ENCODE data around the gene NFE2.

The NFE2 gene

DNA sequence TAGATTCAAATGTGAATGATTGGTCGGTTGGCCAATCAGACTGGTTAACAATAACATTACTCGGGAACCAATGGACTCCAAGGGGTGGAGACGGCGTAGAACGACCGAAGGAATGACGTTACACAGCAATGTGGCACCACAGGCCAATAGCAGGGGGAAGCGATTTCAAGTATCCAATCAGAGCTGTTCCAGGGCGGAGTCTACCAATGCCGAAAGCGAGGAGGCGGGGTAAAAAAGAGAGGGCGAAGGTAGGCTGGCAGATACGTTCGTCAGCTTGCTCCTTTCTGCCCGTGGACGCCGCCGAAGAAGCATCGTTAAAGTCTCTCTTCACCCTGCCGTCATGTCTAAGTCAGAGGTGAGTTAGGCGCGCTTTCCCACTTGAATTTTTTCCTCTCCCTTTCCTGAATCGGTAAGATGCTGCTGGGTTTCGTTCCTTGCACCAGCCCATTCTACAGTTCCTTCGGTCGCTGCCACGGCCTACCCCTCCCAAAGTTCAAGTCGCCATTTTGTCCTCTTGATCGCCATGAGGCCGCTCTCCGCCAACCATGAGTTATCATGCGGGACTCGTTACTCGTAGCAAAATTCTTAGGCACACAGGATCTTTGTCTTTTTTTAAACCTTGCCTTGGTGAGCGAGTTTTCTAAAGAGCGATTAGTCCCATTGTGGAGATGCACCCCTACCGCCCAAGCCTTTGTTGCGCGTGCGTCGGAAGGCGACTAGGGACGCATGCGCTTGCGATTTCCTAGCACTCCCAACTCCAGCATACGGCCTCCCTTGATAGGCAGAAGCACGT, 20.2 kb downstream of the NFE2 start, which contains the start of gene HNRNPA1:
Gene HNRNPA1 (plus strand): TSS at position 259 of the 793 bp plus-strand sequence. CDS start 82 bp downstream, at position 341.
- peaks cover 5% of the 10 kb centered on the region for H3K4me1 ChIP-seq (ENCODE audit: control insufficient read depth, insufficient read depth, low read depth, low read length)
- peak within 1 kb of the TSS in 1 of 2 experiments; percentile 38 for H2BK12ac ChIP-seq (ENCODE audit: low read length in 2 of 2)
- peak within 1 kb of the TSS; percentile 75 to 97 for H3K18ac ChIP-seq (ENCODE audit: low read depth in 1 of 2, low read length in 2 of 2)
- peak within 1 kb of the TSS; percentile 57 for H2BK120ac ChIP-seq (ENCODE audit: low read depth, low read length)
- no peaks in the 10 kb centered on the region for H3K27me3 ChIP-seq (ENCODE audit: control insufficient read depth in 1 of 2, insufficient read depth in 1 of 2, low read length in 2 of 2)
- H3K4me3 ChIP-seq (ENCODE audit: insufficient read depth in 1 of 2, low read depth in 1 of 2, low read length in 2 of 2), result peak within 1 kb of the TSS; percentile 75 to 88
- DNase-seq, result peak; percentile 100
- H2AFZ ChIP-seq (ENCODE audit: low read depth, low read length), result no peak within 1 kb of the TSS
- H2AK5ac ChIP-seq (ENCODE audit: low read length, severe bottlenecking), result peak within 1 kb of the TSS; percentile 19
- H3K23ac ChIP-seq (ENCODE audit: low read length in 2 of 2), result no peak within 1 kb of the TSS
- peak within 1 kb of the TSS; percentile 93 for H3K27ac ChIP-seq (ENCODE audit: low read length, poor library complexity, severe bottlenecking)
- peak within 1 kb of the TSS in 1 of 2 experiments; percentile 68 for H3K14ac ChIP-seq (ENCODE audit: low read length in 2 of 2)
- peak within 1 kb of the TSS; percentile 80 for H2BK5ac ChIP-seq (ENCODE audit: low read depth, low read length, poor library complexity, severe bottlenecking)
- peak within 1 kb of the TSS; percentile 83 to 90 for H3K4ac ChIP-seq (ENCODE audit: low read depth in 1 of 2, low read length in 2 of 2)
- H3K4me2 ChIP-seq (ENCODE audit: low read length, poor library complexity, severe bottlenecking), result peak within 1 kb of the TSS; percentile 75
- peak within 1 kb of the TSS; percentile 83 for H4K8ac ChIP-seq (ENCODE audit: low read length)
- no peaks in the 10 kb centered on the region for H3K9me3 ChIP-seq (ENCODE audit: control insufficient read depth, low read length)
- H2BK15ac ChIP-seq (ENCODE audit: low read depth, poor library complexity, severe bottlenecking), result peak within 1 kb of the TSS; percentile 66
- H4K91ac ChIP-seq (ENCODE audit: low read length), result peak within 1 kb of the TSS; percentile 89
- no peaks in the 10 kb centered on the region for H3K79me1 ChIP-seq (replicated peaks; ENCODE audit: low read length, poor library complexity, severe bottlenecking)
- H3K36me3 ChIP-seq (ENCODE audit: control insufficient read depth in 1 of 2, insufficient read depth in 2 of 2, low read depth in 1 of 2, low read length in 2 of 2), result peaks cover 5 to 44% of the 10 kb centered on the region in 2 experiments
- under 1% methylated on average over 43 of the region's 48 CpGs for WGBS
- peak within 1 kb of the TSS; percentile 95 for H3K9ac ChIP-seq (ENCODE audit: low read length)

DNA sequence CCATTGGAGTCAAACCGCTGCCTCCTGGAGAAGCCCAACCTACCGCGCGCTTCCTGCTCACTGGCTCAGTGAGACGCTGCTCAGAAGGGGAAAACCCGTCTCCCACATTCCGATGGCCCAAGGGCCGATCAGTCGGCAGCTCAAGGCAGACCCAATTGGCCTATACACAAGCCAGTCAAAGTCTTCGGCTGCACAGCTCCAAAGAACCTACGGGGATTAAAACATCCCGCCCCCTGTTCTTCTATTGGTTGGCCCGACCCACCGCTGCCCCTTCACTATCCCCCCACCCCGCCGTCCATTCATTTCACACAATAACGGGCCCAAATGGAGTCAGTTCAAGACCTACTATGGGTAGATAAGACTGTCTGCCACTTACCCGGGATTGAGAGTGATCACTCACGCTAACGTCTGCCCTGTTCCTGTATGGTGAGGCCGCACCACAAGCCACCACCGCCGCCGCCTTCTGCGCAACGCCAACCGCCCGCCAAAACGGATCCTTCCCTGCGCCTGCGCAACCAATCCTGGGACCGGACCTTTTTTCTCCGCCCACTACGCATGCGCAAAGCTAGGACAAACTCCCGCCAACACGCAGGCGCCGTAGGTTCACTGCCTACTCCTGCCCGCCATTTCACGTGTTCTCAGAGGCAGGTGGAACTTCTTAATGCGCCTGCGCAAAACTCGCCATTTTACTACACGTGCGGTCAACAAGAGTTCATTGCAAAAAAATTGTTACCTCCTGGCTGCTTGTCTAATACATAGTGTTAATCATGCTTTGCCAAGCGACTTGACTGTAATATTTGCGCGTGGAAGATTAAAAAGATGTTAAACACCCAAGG, 21.0 kb downstream of the NFE2 start, which contains the start of gene CBX5:
Gene CBX5 (minus strand): TSS at position 491 of the 836 bp plus-strand sequence. CDS start 22,472 bp downstream, outside the sequence.
- Histone ChIP-seq H3K18ac (ENCODE audit: low read depth in 1 of 2, low read length in 2 of 2) (peak within 1 kb of the TSS; percentile 75 to 97), H2BK12ac (ENCODE audit: low read length in 2 of 2) (peak within 1 kb of the TSS; percentile 38 to 76), H3K23ac (ENCODE audit: low read length in 2 of 2) (no peak within 1 kb of the TSS), H3K27me3 (ENCODE audit: control insufficient read depth in 1 of 2, insufficient read depth in 1 of 2, low read length in 2 of 2) (no peaks in the 10 kb centered on the region), H4K91ac (ENCODE audit: low read length) (peak within 1 kb of the TSS; percentile 89), H3K4me3 (ENCODE audit: insufficient read depth in 1 of 2, low read depth in 1 of 2, low read length in 2 of 2) (peak within 1 kb of the TSS; percentile 75 to 88), H3K4me2 (ENCODE audit: low read length, poor library complexity, severe bottlenecking) (peak within 1 kb of the TSS; percentile 75), H3K4me1 (ENCODE audit: control insufficient read depth, insufficient read depth, low read depth, low read length) (peaks cover 5% of the 10 kb centered on the region), H2AFZ (ENCODE audit: low read depth, low read length) (no peak within 1 kb of the TSS), H2BK5ac (ENCODE audit: low read depth, low read length, poor library complexity, severe bottlenecking) (peak within 1 kb of the TSS; percentile 84), H3K9ac (ENCODE audit: low read length) (peak within 1 kb of the TSS; percentile 95), H4K8ac (ENCODE audit: low read length) (peak within 1 kb of the TSS; percentile 83), H2BK15ac (ENCODE audit: low read depth, poor library complexity, severe bottlenecking) (peak within 1 kb of the TSS; percentile 66), H3K36me3 (ENCODE audit: control insufficient read depth in 1 of 2, insufficient read depth in 2 of 2, low read depth in 1 of 2, low read length in 2 of 2) (peaks cover 5 to 37% of the 10 kb centered on the region in 2 experiments), H3K4ac (ENCODE audit: low read depth in 1 of 2, low read length in 2 of 2) (peak within 1 kb of the TSS; percentile 83 to 93), H2BK120ac (ENCODE audit: low read depth, low read length) (peak within 1 kb of the TSS; percentile 57), H2AK5ac (ENCODE audit: low read length, severe bottlenecking) (peak within 1 kb of the TSS; percentile 86), H3K14ac (ENCODE audit: low read length in 2 of 2) (peak within 1 kb of the TSS in 1 of 2 experiments; percentile 82), H3K27ac (ENCODE audit: low read length, poor library complexity, severe bottlenecking) (peak within 1 kb of the TSS; percentile 96), H3K79me1 (replicated peaks; ENCODE audit: low read length, poor library complexity, severe bottlenecking) (no peaks in the 10 kb centered on the region), H3K9me3 (ENCODE audit: control insufficient read depth, low read length) (no peaks in the 10 kb centered on the region)
- under 1% methylated on average over 49 of the region's 49 CpGs for WGBS
- DNase-seq, result peak; percentile 100

DNA sequence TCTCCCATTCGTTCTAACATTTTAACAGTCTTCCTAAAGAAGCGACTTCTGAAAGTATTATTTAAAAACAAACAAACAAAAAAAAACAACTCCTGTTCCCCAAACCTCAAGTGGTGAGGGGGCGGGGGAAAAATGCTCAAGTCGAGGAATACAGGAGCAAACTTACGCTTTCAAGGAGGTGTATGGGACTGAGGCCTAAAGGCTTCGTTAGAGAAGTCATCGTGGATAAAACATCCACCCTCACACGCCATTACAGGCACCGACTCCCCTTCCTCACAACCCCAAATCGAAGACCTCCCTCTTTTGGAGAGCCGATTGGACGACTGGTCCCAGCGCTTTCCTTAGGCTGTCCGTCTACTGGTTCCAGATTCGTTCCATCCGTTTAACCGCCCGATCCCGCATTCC, 21.6 kb downstream of the NFE2 start:
- peak overlapping the region in 1 of 2 experiments; percentile 82 for H3K14ac ChIP-seq (ENCODE audit: low read length in 2 of 2)
- peak overlapping the region; percentile 86 for H2AK5ac ChIP-seq (ENCODE audit: low read length, severe bottlenecking)
- H3K23ac ChIP-seq (ENCODE audit: low read length in 2 of 2), result no peak overlapping the region
- no peak overlapping the region for H4K91ac ChIP-seq (ENCODE audit: low read length)
- H3K4me2 ChIP-seq (ENCODE audit: low read length, poor library complexity, severe bottlenecking), result peak overlapping the region; percentile 75
- no peak for DNase-seq
- peaks cover 5% of the 10 kb centered on the region for H3K4me1 ChIP-seq (ENCODE audit: control insufficient read depth, insufficient read depth, low read depth, low read length)
- no peak overlapping the region for H2BK120ac ChIP-seq (ENCODE audit: low read depth, low read length)
- H3K18ac ChIP-seq (ENCODE audit: low read depth in 1 of 2, low read length in 2 of 2), result peak overlapping the region in 1 of 2 experiments; percentile 60
- H2BK12ac ChIP-seq (ENCODE audit: low read length in 2 of 2), result peak overlapping the region in 1 of 2 experiments; percentile 76
- H3K79me1 ChIP-seq (replicated peaks; ENCODE audit: low read length, poor library complexity, severe bottlenecking), result no peaks in the 10 kb centered on the region
- peak overlapping the region; percentile 96 for H3K27ac ChIP-seq (ENCODE audit: low read length, poor library complexity, severe bottlenecking)
- no peaks in the 10 kb centered on the region for H3K27me3 ChIP-seq (ENCODE audit: control insufficient read depth in 1 of 2, insufficient read depth in 1 of 2, low read length in 2 of 2)
- under 1% methylated on average over 19 of the region's 19 CpGs for WGBS
- H3K36me3 ChIP-seq (ENCODE audit: control insufficient read depth in 1 of 2, insufficient read depth in 2 of 2, low read depth in 1 of 2, low read length in 2 of 2), result peaks cover 5 to 32% of the 10 kb centered on the region in 2 experiments
- H4K8ac ChIP-seq (ENCODE audit: low read length), result no peak overlapping the region
- peak overlapping the region; percentile 84 for H2BK5ac ChIP-seq (ENCODE audit: low read depth, low read length, poor library complexity, severe bottlenecking)
- H3K4me3 ChIP-seq (ENCODE audit: insufficient read depth in 1 of 2, low read depth in 1 of 2, low read length in 2 of 2), result peak overlapping the region; percentile 62 to 88
- peak overlapping the region in 1 of 2 experiments; percentile 93 for H3K4ac ChIP-seq (ENCODE audit: low read depth in 1 of 2, low read length in 2 of 2)
- no peak overlapping the region for H2AFZ ChIP-seq (ENCODE audit: low read depth, low read length)
- no peaks in the 10 kb centered on the region for H3K9me3 ChIP-seq (ENCODE audit: control insufficient read depth, low read length)
- H2BK15ac ChIP-seq (ENCODE audit: low read depth, poor library complexity, severe bottlenecking), result no peak overlapping the region
- H3K9ac ChIP-seq (ENCODE audit: low read length), result peak overlapping the region; percentile 95
